PFSK-1 (cell line): ENCODE data around the gene MRPL18.

Experiments used
- FOXP2 ChIP-seq: optimal IDR thresholded peaks from 2 replicates; pipeline ENCODE3; 2011; ENCODE audit warnings: borderline replicate concordance, control low read depth, inconsistent platforms; ENCODE audit not compliant: insufficient read depth; ENCODE audit errors: extremely low read length, extremely low read depth
- POLR2AphosphoS5 ChIP-seq: IDR thresholded peaks from 2 replicates; pipeline ENCODE4 v1.6.1; 2012; ENCODE audit warnings: low read depth, mild to moderate bottlenecking, control low read depth, low read length, moderate library complexity
- REST ChIP-seq, 2 experiments: IDR thresholded peaks; 2 replicates each; pipeline versions ENCODE4 v1.6.1 to v1.8.0; 2011 to 2012; ENCODE audit warnings: low read depth in 2 of 2, low read length in 2 of 2, control low read depth in 1 of 2, inconsistent platforms in 1 of 2, mild to moderate bottlenecking in 1 of 2, moderate library complexity in 1 of 2; ENCODE audit not compliant: insufficient read depth in 1 of 2
- SIN3A ChIP-seq: IDR thresholded peaks from 2 replicates; pipeline ENCODE4 v1.6.1; 2012; ENCODE audit warnings: mild to moderate bottlenecking, low read length, moderate library complexity, borderline replicate concordance; ENCODE audit not compliant: insufficient read depth
- TAF1 ChIP-seq: IDR thresholded peaks from 2 replicates; pipeline ENCODE4 v1.6.1; 2012; ENCODE audit warnings: low read length, control low read depth, borderline replicate concordance; ENCODE audit not compliant: insufficient read depth

- TF ChIP-seq POLR2AphosphoS5 (no peak), FOXP2 (no peak), SIN3A (no peak), REST (IDR thresholded peaks at IDR 0.05; ENCODE audit: insufficient read depth in 1 of 2, low read depth in 2 of 2, low read length in 2 of 2) (no peak), TAF1 (no peak)
Measured at GRCh38 chr6:159842035-159842434, 51.8 kb downstream of the MRPL18 start.
